A549 (cell line): ENCODE measurements around the gene RAI2. TPM values are rescaled to one million over a fixed set of nuclear protein-coding genes. Genes with fewer than 3 reads are reported as not detected.

ENCODE experiments used
- ATAC-seq, 2 experiments: fragments of 200-7000 bp in 1 of 2; fragments of >200 bp in 1 of 2; cut with Nextera tagmentation in 1 of 2; cut with Tn5 transposase in 1 of 2; 3 replicates each; pipeline versions ENCODE4 v1.8.0 to v1.9.1; 2018 to 2020; ENCODE audit warnings: mild to moderate bottlenecking in 1 of 2, moderate library complexity in 1 of 2
- CTCF ChIA-PET: fragments of 300-600 bp; sonication (Branson Sonifier 250); formaldehyde crosslinking; extraction: SDS; loops from one replicate; lab custom pipeline; 2021; ENCODE audit warnings: antibody characterized with exemption, inconsistent platforms; lab: Yijun Ruan, JAX
- POLR2A ChIA-PET: fragments of 350-600 bp; formaldehyde crosslinking; extraction: SDS; loops from one replicate; lab custom pipeline; 2021; ENCODE audit warnings: antibody characterized with exemption, inconsistent platforms; lab: Yijun Ruan, JAX
- DNase-seq, 2 experiments: peaks; one replicate each; pipeline versions ENCODE4 v3.0.0 to v3.0.0-alpha.2; 2011 to 2016; ENCODE audit warnings: low read depth in 1 of 2, low spot score in 1 of 2
- FAIRE-seq: peaks from 2 replicates; lab custom pipeline; 2011; peaks lifted over from hg19 to GRCh38; lab: Jason Lieb, UNC
- H3K27ac ChIP-seq, 2 experiments: fragments of >200 bp; sonication (Bioruptor Twin); formaldehyde crosslinking; 3 replicates each; pipeline ENCODE4 v1.5.1; 2016 to 2017
- H3K4me1 ChIP-seq: fragments of >200 bp; sonication (Bioruptor Twin); formaldehyde crosslinking; 3 replicates; pipeline ENCODE4 v1.6.1; 2016
- H3K4me2 ChIP-seq: fragments of >200 bp; sonication (Bioruptor Twin); formaldehyde crosslinking; 3 replicates; pipeline ENCODE4 v1.6.1; 2016
- H3K4me3 ChIP-seq: fragments of >200 bp; sonication (Bioruptor Twin); formaldehyde crosslinking; 3 replicates; pipeline ENCODE4 v1.5.1; 2016
- H3K9me3 ChIP-seq: fragments of >200 bp; sonication (Bioruptor Twin); formaldehyde crosslinking; 3 replicates; pipeline ENCODE4 v1.6.1; 2016
- CBX8 ChIP-seq: fragments of 200-600 bp; sonication (generic); IDR thresholded peaks from 2 replicates; pipeline ENCODE4 v1.6.1; 2016
- CHD4 ChIP-seq: fragments of 200-600 bp; sonication (generic); IDR thresholded peaks from 2 replicates; pipeline ENCODE4 v1.6.1; 2016; ENCODE audit warnings: antibody characterized with exemption, mild to moderate bottlenecking, borderline replicate concordance
- EHF ChIP-seq: fragments of 250-450 bp; sonication (Bioruptor Pico); IDR thresholded peaks from 2 replicates; pipeline ENCODE4 v1.5.0; 2020; ENCODE audit warnings: mild to moderate bottlenecking
- ESRRA ChIP-seq: fragments of 150-350 bp; IDR thresholded peaks from 2 replicates; pipeline ENCODE4 v1.6.1; 2014; ENCODE audit warnings: mild to moderate bottlenecking, low read length, borderline replicate concordance
- FOSB ChIP-seq: fragments of 250-450 bp; sonication (Bioruptor Pico); IDR thresholded peaks from 2 replicates; pipeline ENCODE4 v1.5.0; 2020; ENCODE audit warnings: mild to moderate bottlenecking, moderate library complexity
- FOSL2 ChIP-seq, 2 experiments: fragments of 450-650 bp in 1 of 2; fragments of >200 bp in 1 of 2; sonication (Bioruptor Twin) in 1 of 2; formaldehyde crosslinking; IDR thresholded peaks; 2 replicates each; pipeline versions ENCODE4 v1.5.0 to v1.6.1; 2016 to 2020; ENCODE audit warnings: mild to moderate bottlenecking in 1 of 2, moderate library complexity in 1 of 2
- HES2 ChIP-seq: fragments of >200 bp; sonication (Bioruptor Twin); formaldehyde crosslinking; IDR thresholded peaks from 2 replicates; pipeline ENCODE4 v1.6.1; 2016
- HOXB5 ChIP-seq: fragments of 250-450 bp; sonication (Bioruptor Pico); IDR thresholded peaks from 2 replicates; pipeline ENCODE4 v1.5.0; 2020; ENCODE audit warnings: mild to moderate bottlenecking, moderate library complexity
- MAFK ChIP-seq: fragments of 450-650 bp; IDR thresholded peaks from 2 replicates; pipeline ENCODE4 v1.6.1; 2014; ENCODE audit not compliant: partially characterized antibody
- MYC ChIP-seq: IDR thresholded peaks from 2 replicates; pipeline ENCODE4 v1.6.1; 2012; ENCODE audit warnings: mild to moderate bottlenecking, inconsistent platforms, low read length, improper control_type of control experiment, borderline replicate concordance
- NPAS2 ChIP-seq: fragments of 250-450 bp; sonication (Bioruptor Pico); IDR thresholded peaks from 2 replicates; pipeline ENCODE4 v1.8.0; 2022; ENCODE audit warnings: mild to moderate bottlenecking, moderate library complexity, borderline replicate concordance
- PHF8 ChIP-seq: fragments of 200-600 bp; sonication (generic); IDR thresholded peaks from 2 replicates; pipeline ENCODE4 v1.6.1; 2016; ENCODE audit warnings: low read depth, mild to moderate bottlenecking, antibody characterized with exemption, moderate library complexity, borderline replicate concordance
- RAD21 ChIP-seq, 2 experiments: fragments of >200 bp in 1 of 2; sonication (Bioruptor Twin) in 1 of 2; formaldehyde crosslinking in 1 of 2; IDR thresholded peaks in 1 of 2; conservative IDR thresholded peaks in 1 of 2; 2 replicates in 1 of 2; 3 replicates in 1 of 2; pipeline ENCODE4 v1.6.1; 2012 to 2018; ENCODE audit warnings: inconsistent platforms in 1 of 2
- RNF2 ChIP-seq: fragments of 200-600 bp; sonication (generic); IDR thresholded peaks from 2 replicates; pipeline ENCODE4 v1.6.1; 2016; ENCODE audit warnings: low read depth, mild to moderate bottlenecking, antibody characterized with exemption, moderate library complexity, borderline replicate concordance
- TFCP2L1 ChIP-seq: fragments of 250-450 bp; sonication (Bioruptor Pico); IDR thresholded peaks from 2 replicates; pipeline ENCODE4 v1.5.0; 2021; ENCODE audit warnings: mild to moderate bottlenecking
- ZC3H11A ChIP-seq: fragments of 450-650 bp; IDR thresholded peaks from 2 replicates; pipeline ENCODE4 v1.6.1; 2014; ENCODE audit warnings: antibody characterized with exemption, mild to moderate bottlenecking
- ZFP36 ChIP-seq: fragments of 450-650 bp; IDR thresholded peaks from 2 replicates; pipeline ENCODE4 v1.6.1; 2014; ENCODE audit warnings: borderline replicate concordance; ENCODE audit not compliant: partially characterized antibody
- ZSCAN20 ChIP-seq: fragments of 250-450 bp; sonication (Bioruptor Pico); IDR thresholded peaks from 2 replicates; pipeline ENCODE4 v1.8.0; 2022; ENCODE audit warnings: mild to moderate bottlenecking, moderate library complexity
- WGBS: methylation state at CpG from one replicate; pipeline ENCODE4 v1.1.6; 2017; ENCODE audit errors: missing lambda C conversion rate; 5-methylcytosine and 5-hydroxymethylcytosine counted together
- polyA plus RNA-seq, 4 experiments: library from polyadenylated mRNA; depleted of rRNA in 3 of 4; stranded (reverse); fragments of >200 nt; fragmentation: RNase III in 1 of 4; extraction: RNeasy Plus Mini Kit Qiagen cat#74134 plus additional on column Dnase treatment in 1 of 4; gene quantifications; 2 replicates in 3 of 4; 3 replicates in 1 of 4; pipeline ENCODE4 v1.2.3, GENCODE V29; 2011 to 2017
- TF ChIP-seq, protein P1 (sequence below): IDR thresholded peaks from 2 replicates; pipeline ENCODE4 v1.6.1; 2012; ENCODE audit warnings: low read depth, borderline replicate concordance
- TF ChIP-seq, protein P2 (sequence below): fragments of >200 bp; sonication (Bioruptor Twin); formaldehyde crosslinking; IDR thresholded peaks from 3 replicates; pipeline ENCODE4 v1.5.1; 2016

The RAI2 gene
- polyA plus RNA-seq, 2 of the 4 experiments (the other 2 are of a cell fraction), result not detected

DNA sequence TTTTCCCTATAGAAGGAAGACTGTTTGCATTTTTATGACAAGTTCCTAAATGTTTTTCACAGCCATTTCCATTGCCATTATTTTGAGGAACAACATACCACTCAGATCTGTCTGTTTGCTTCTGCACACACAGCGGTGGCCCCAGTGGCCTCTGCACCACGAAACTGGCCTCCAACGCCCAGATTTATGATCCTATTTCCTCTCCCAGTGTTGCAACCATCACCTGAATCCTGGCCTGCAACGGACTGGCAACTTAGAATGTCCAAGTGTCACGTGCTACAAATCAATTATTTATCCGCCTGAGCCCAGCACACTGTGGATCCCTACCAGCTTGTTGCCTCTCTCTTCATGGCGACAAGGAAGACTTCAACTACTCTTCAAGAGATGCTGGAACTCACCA is 9.2 kb downstream of the RAI2 start:
- no peak for ATAC-seq
- CTCF ChIA-PET, result interaction anchor here (1.4 kb wide), 1 partner anchor 14 kb away, joined by 3 read pairs; no protein-coding TSS in a partner anchor
- no peak for FAIRE-seq
- Histone ChIP-seq H3K4me3 (no peak overlapping the region), H3K9me3 (no peaks in the 10 kb centered on the region), H3K4me2 (no peak overlapping the region), H3K27ac (no peak overlapping the region), H3K4me1 (no peaks in the 10 kb centered on the region)
- no peak for DNase-seq
- TF ChIP-seq HOXB5 (CRISPR knock-in tag) (no peak), FOSL2 (IDR thresholded peaks at IDR 0.05) (no peak), FOSL2 (CRISPR knock-in tag; IDR thresholded peaks at IDR 0.05) (no peak), MYC (no peak), TFCP2L1 (no peak), NPAS2 (CRISPR knock-in tag) (no peak), RNF2 (no peak)
- TF ChIP-seq, protein P1, sequence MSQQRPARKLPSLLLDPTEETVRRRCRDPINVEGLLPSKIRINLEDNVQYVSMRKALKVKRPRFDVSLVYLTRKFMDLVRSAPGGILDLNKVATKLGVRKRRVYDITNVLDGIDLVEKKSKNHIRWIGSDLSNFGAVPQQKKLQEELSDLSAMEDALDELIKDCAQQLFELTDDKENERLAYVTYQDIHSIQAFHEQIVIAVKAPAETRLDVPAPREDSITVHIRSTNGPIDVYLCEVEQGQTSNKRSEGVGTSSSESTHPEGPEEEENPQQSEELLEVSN, result no peak
- TF ChIP-seq, protein P2, sequence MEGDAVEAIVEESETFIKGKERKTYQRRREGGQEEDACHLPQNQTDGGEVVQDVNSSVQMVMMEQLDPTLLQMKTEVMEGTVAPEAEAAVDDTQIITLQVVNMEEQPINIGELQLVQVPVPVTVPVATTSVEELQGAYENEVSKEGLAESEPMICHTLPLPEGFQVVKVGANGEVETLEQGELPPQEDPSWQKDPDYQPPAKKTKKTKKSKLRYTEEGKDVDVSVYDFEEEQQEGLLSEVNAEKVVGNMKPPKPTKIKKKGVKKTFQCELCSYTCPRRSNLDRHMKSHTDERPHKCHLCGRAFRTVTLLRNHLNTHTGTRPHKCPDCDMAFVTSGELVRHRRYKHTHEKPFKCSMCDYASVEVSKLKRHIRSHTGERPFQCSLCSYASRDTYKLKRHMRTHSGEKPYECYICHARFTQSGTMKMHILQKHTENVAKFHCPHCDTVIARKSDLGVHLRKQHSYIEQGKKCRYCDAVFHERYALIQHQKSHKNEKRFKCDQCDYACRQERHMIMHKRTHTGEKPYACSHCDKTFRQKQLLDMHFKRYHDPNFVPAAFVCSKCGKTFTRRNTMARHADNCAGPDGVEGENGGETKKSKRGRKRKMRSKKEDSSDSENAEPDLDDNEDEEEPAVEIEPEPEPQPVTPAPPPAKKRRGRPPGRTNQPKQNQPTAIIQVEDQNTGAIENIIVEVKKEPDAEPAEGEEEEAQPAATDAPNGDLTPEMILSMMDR, result no peak
- POLR2A ChIA-PET, result no interaction called here
- WGBS, result 13% methylated on average over 7 of the region's 7 CpGs

GRCh38 chrX:17848545-17849265 is 12.4 kb downstream of the RAI2 start:
- ATAC-seq, result no peak
- FAIRE-seq, result peak; percentile 23
- WGBS, result 43% methylated on average over 7 of the region's 7 CpGs
- CTCF ChIA-PET, result interaction anchor here (0.6 to 1.3 kb wide), 3 partner anchors 9 to 1411 kb away, joined by 4 read pairs; no protein-coding TSS in a partner anchor
- no peaks in the 10 kb centered on the region for H3K4me1 ChIP-seq
- no peaks in the 10 kb centered on the region for H3K9me3 ChIP-seq
- TF ChIP-seq, protein P1, result no peak
- TF ChIP-seq FOSB (CRISPR knock-in tag), result no peak
- no peak for TF ChIP-seq CHD4
- no peak for TF ChIP-seq HES2
- no peak for TF ChIP-seq RAD21 (conservative IDR thresholded peaks at IDR 0.05 in 1 of 2, IDR thresholded peaks at IDR 0.05 in 1 of 2)
- no peak overlapping the region for H3K4me2 ChIP-seq
- H3K27ac ChIP-seq, result no peak overlapping the region
- POLR2A ChIA-PET, result no interaction called here
- DNase-seq, result no peak
- H3K4me3 ChIP-seq, result no peak overlapping the region

- TF ChIP-seq TFCP2L1, result no peak
- POLR2A ChIA-PET, result no interaction called here
- 29% methylated on average over 2 of the region's 2 CpGs for WGBS
- no peaks in the 10 kb centered on the region for H3K4me1 ChIP-seq
- FAIRE-seq (no peak), ATAC-seq (no peak), DNase-seq (no peak)
- no peak overlapping the region for H3K27ac ChIP-seq
- no peaks in the 10 kb centered on the region for H3K9me3 ChIP-seq
- CTCF ChIA-PET, result no interaction called here
- H3K4me2 ChIP-seq, result no peak overlapping the region
- no peak overlapping the region for H3K4me3 ChIP-seq
Observed at GRCh38 chrX:17846045-17846444, 15.1 kb downstream of the RAI2 start.

DNA sequence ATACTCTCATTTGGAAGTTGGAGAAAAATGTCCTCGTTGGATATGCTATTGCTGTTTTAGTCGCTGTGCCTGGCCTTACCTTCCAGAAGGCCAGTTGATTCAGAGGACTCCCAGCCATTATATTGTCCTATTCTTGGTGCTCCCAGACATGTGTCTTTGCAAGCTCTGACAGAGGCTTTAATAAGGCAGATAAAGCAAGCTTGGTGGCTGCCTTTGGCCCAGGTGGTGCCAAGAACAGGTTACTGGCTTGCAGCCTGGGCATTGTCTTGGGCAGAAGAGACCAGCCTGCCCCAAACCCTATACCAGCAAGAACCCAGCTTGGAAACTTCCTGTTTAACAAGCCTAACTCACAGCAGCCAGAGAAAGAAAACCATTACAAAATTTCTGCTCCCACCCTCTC is 16.9 kb downstream of the RAI2 start:
- TF ChIP-seq ESRRA, result no peak
- TF ChIP-seq ZFP36, result no peak
- no peak for TF ChIP-seq CBX8
- TF ChIP-seq PHF8, result no peak
- TF ChIP-seq, protein P2, result no peak
- TF ChIP-seq HOXB5 (CRISPR knock-in tag), result no peak
- TF ChIP-seq EHF (CRISPR knock-in tag), result no peak
- no peak for TF ChIP-seq ZSCAN20 (CRISPR knock-in tag)
- no peak for TF ChIP-seq TFCP2L1
- no peak for TF ChIP-seq MAFK
- TF ChIP-seq RNF2, result no peak
- TF ChIP-seq ZC3H11A, result no peak
- CTCF ChIA-PET, result interaction anchor here (1.9 kb wide), 1 partner anchor 13 kb away, joined by 5 read pairs; no protein-coding TSS in a partner anchor
- POLR2A ChIA-PET, result no interaction called here

More for the DNA sequence above, 16.9 kb downstream of the RAI2 start:
- FAIRE-seq (no peak), DNase-seq (no peak), ATAC-seq (no peak)
- no peak overlapping the region for H3K4me3 ChIP-seq
- no peak overlapping the region for H3K27ac ChIP-seq
- no peak overlapping the region for H3K4me2 ChIP-seq
- H3K4me1 ChIP-seq, result no peaks in the 10 kb centered on the region
- WGBS, result 14% methylated on average over 2 of the region's 2 CpGs
- H3K9me3 ChIP-seq, result no peaks in the 10 kb centered on the region
